ENCODE measurements around the gene KRT40.

KRT40 gene

GRCh38 chr17:40953881-40954280, 30.2 kb downstream of the KRT40 start:
- H3K36me3 ChIP-seq (ENCODE audit: control insufficient read depth, insufficient read depth, low read length) = no peaks in the 10 kb centered on the region
- no peaks in the 10 kb centered on the region for H3K9me3 ChIP-seq (ENCODE audit: control insufficient read depth, insufficient read depth, low read length)
- H3K27me3 ChIP-seq (ENCODE audit: control insufficient read depth, insufficient read depth, low read length) = no peaks in the 10 kb centered on the region
- no peak overlapping the region for H3K27ac ChIP-seq (ENCODE audit: low read length)
- no peak for DNase-seq (ENCODE audit: low read depth, low spot score)
- peaks cover 3% of the 10 kb centered on the region; the same call in 1 of the 2 replicates for H3K4me1 ChIP-seq (ENCODE audit: control insufficient read depth, insufficient read depth, low read length)
- H3K4me3 ChIP-seq (ENCODE audit: low read length) = no peak overlapping the region
- WGBS (ENCODE audit: insufficient coverage, insufficient read length) = no CpG with 5 or more reads among the region's 2 CpGs

GRCh38 chr17:40952661-40953060, 31.5 kb downstream of the KRT40 start:
- no peaks in the 10 kb centered on the region for H3K36me3 ChIP-seq (ENCODE audit: control insufficient read depth, insufficient read depth, low read length)
- no peak for DNase-seq (ENCODE audit: low read depth, low spot score)
- H3K9me3 ChIP-seq (ENCODE audit: control insufficient read depth, insufficient read depth, low read length) = no peaks in the 10 kb centered on the region
- H3K27ac ChIP-seq (ENCODE audit: low read length) = no peak overlapping the region
- no CpG with 5 or more reads among the region's 1 CpG for WGBS (ENCODE audit: insufficient coverage, insufficient read length)
- H3K27me3 ChIP-seq (ENCODE audit: control insufficient read depth, insufficient read depth, low read length) = no peaks in the 10 kb centered on the region
- no peak overlapping the region for H3K4me3 ChIP-seq (ENCODE audit: low read length)
- no peaks in the 10 kb centered on the region for H3K4me1 ChIP-seq (ENCODE audit: control insufficient read depth, insufficient read depth, low read length)

GRCh38 chr17:40952154-40952553, 32.0 kb downstream of the KRT40 start:
- Histone ChIP-seq H3K36me3 (ENCODE audit: control insufficient read depth, insufficient read depth, low read length) (no peaks in the 10 kb centered on the region), H3K27ac (ENCODE audit: low read length) (no peak overlapping the region), H3K27me3 (ENCODE audit: control insufficient read depth, insufficient read depth, low read length) (no peaks in the 10 kb centered on the region), H3K9me3 (ENCODE audit: control insufficient read depth, insufficient read depth, low read length) (no peaks in the 10 kb centered on the region), H3K4me3 (ENCODE audit: low read length) (no peak overlapping the region), H3K4me1 (ENCODE audit: control insufficient read depth, insufficient read depth, low read length) (no peaks in the 10 kb centered on the region)
- no CpG with 5 or more reads among the region's 2 CpGs for WGBS (ENCODE audit: insufficient coverage, insufficient read length)
- no peak for DNase-seq (ENCODE audit: low read depth, low spot score)

GRCh38 chr17:40951011-40951622, 33.0 kb downstream of the KRT40 start:
- Histone ChIP-seq H3K4me1 (ENCODE audit: control insufficient read depth, insufficient read depth, low read length) (no peaks in the 10 kb centered on the region), H3K9me3 (ENCODE audit: control insufficient read depth, insufficient read depth, low read length) (no peaks in the 10 kb centered on the region), H3K27ac (ENCODE audit: low read length) (no peak overlapping the region), H3K36me3 (ENCODE audit: control insufficient read depth, insufficient read depth, low read length) (no peaks in the 10 kb centered on the region), H3K27me3 (ENCODE audit: control insufficient read depth, insufficient read depth, low read length) (no peaks in the 10 kb centered on the region), H3K4me3 (ENCODE audit: low read length) (no peak overlapping the region)
- no peak for DNase-seq (ENCODE audit: low read depth, low spot score)
- WGBS (ENCODE audit: insufficient coverage, insufficient read length) = no CpG with 5 or more reads among the region's 2 CpGs

GRCh38 chr17:40950176-40950575, 34.0 kb downstream of the KRT40 start:
- Histone ChIP-seq H3K27ac (ENCODE audit: low read length) (no peak overlapping the region), H3K4me3 (ENCODE audit: low read length) (no peak overlapping the region), H3K36me3 (ENCODE audit: control insufficient read depth, insufficient read depth, low read length) (no peaks in the 10 kb centered on the region), H3K9me3 (ENCODE audit: control insufficient read depth, insufficient read depth, low read length) (no peaks in the 10 kb centered on the region), H3K27me3 (ENCODE audit: control insufficient read depth, insufficient read depth, low read length) (no peaks in the 10 kb centered on the region), H3K4me1 (ENCODE audit: control insufficient read depth, insufficient read depth, low read length) (no peaks in the 10 kb centered on the region)
- DNase-seq (ENCODE audit: low read depth, low spot score) = no peak
- no CpG with 5 or more reads among the region's 7 CpGs for WGBS (ENCODE audit: insufficient coverage, insufficient read length)

- Histone ChIP-seq H3K27ac (ENCODE audit: low read length) (no peak overlapping the region), H3K4me1 (ENCODE audit: control insufficient read depth, insufficient read depth, low read length) (no peaks in the 10 kb centered on the region), H3K36me3 (ENCODE audit: control insufficient read depth, insufficient read depth, low read length) (no peaks in the 10 kb centered on the region), H3K4me3 (ENCODE audit: low read length) (no peak overlapping the region), H3K9me3 (ENCODE audit: control insufficient read depth, insufficient read depth, low read length) (no peaks in the 10 kb centered on the region), H3K27me3 (ENCODE audit: control insufficient read depth, insufficient read depth, low read length) (no peaks in the 10 kb centered on the region)
- no peak for DNase-seq (ENCODE audit: low read depth, low spot score)
- WGBS (ENCODE audit: insufficient coverage, insufficient read length) = no CpG with 5 or more reads among the region's 10 CpGs
These were observed 34.7 kb downstream of the KRT40 start for GRCh38 chr17:40949418-40949817.

GRCh38 chr17:40947929-40948328, 36.2 kb downstream of the KRT40 start:
- DNase-seq (ENCODE audit: low read depth, low spot score) = no peak
- H3K4me3 ChIP-seq (ENCODE audit: low read length) = no peak overlapping the region
- no peaks in the 10 kb centered on the region for H3K27me3 ChIP-seq (ENCODE audit: control insufficient read depth, insufficient read depth, low read length)
- H3K9me3 ChIP-seq (ENCODE audit: control insufficient read depth, insufficient read depth, low read length) = no peaks in the 10 kb centered on the region
- no CpG with 5 or more reads among the region's 2 CpGs for WGBS (ENCODE audit: insufficient coverage, insufficient read length)
- H3K4me1 ChIP-seq (ENCODE audit: control insufficient read depth, insufficient read depth, low read length) = no peaks in the 10 kb centered on the region
- no peaks in the 10 kb centered on the region for H3K36me3 ChIP-seq (ENCODE audit: control insufficient read depth, insufficient read depth, low read length)
- H3K27ac ChIP-seq (ENCODE audit: low read length) = no peak overlapping the region

GRCh38 chr17:40945414-40945813, 38.7 kb downstream of the KRT40 start:
- DNase-seq (ENCODE audit: low read depth, low spot score) = no peak
- Histone ChIP-seq H3K4me1 (ENCODE audit: control insufficient read depth, insufficient read depth, low read length) (no peaks in the 10 kb centered on the region), H3K27ac (ENCODE audit: low read length) (no peak overlapping the region), H3K36me3 (ENCODE audit: control insufficient read depth, insufficient read depth, low read length) (no peaks in the 10 kb centered on the region), H3K27me3 (ENCODE audit: control insufficient read depth, insufficient read depth, low read length) (no peaks in the 10 kb centered on the region), H3K9me3 (ENCODE audit: control insufficient read depth, insufficient read depth, low read length) (no peaks in the 10 kb centered on the region), H3K4me3 (ENCODE audit: low read length) (no peak overlapping the region)
- no CpG with 5 or more reads among the region's 6 CpGs for WGBS (ENCODE audit: insufficient coverage, insufficient read length)

- DNase-seq (ENCODE audit: low read depth, low spot score) = no peak
- WGBS (ENCODE audit: insufficient coverage, insufficient read length) = no CpG with 5 or more reads among the region's 1 CpG
- no peak overlapping the region for H3K4me3 ChIP-seq (ENCODE audit: low read length)
These were observed 39.6 kb downstream of the KRT40 start for GRCh38 chr17:40944531-40944930.

GRCh38 chr17:40942553-40942952, 41.6 kb downstream of the KRT40 start:
- Histone ChIP-seq H3K4me3 (ENCODE audit: low read length) (no peak overlapping the region), H3K9me3 (ENCODE audit: control insufficient read depth, insufficient read depth, low read length) (no peaks in the 10 kb centered on the region), H3K4me1 (ENCODE audit: control insufficient read depth, insufficient read depth, low read length) (no peaks in the 10 kb centered on the region), H3K27ac (ENCODE audit: low read length) (no peak overlapping the region), H3K27me3 (ENCODE audit: control insufficient read depth, insufficient read depth, low read length) (no peaks in the 10 kb centered on the region), H3K36me3 (ENCODE audit: control insufficient read depth, insufficient read depth, low read length) (no peaks in the 10 kb centered on the region)
- no peak for DNase-seq (ENCODE audit: low read depth, low spot score)
- WGBS (ENCODE audit: insufficient coverage, insufficient read length) = 100% methylated on average over 3 of the region's 3 CpGs

More at GRCh38 chr17:40944531-40944930, 39.6 kb downstream of the KRT40 start:
- no peaks in the 10 kb centered on the region for H3K9me3 ChIP-seq (ENCODE audit: control insufficient read depth, insufficient read depth, low read length)
- H3K27ac ChIP-seq (ENCODE audit: low read length) = no peak overlapping the region
- no peaks in the 10 kb centered on the region for H3K36me3 ChIP-seq (ENCODE audit: control insufficient read depth, insufficient read depth, low read length)
- H3K27me3 ChIP-seq (ENCODE audit: control insufficient read depth, insufficient read depth, low read length) = no peaks in the 10 kb centered on the region
- H3K4me1 ChIP-seq (ENCODE audit: control insufficient read depth, insufficient read depth, low read length) = no peaks in the 10 kb centered on the region

- Histone ChIP-seq H3K27ac (ENCODE audit: low read length) (no peak overlapping the region), H3K4me1 (ENCODE audit: control insufficient read depth, insufficient read depth, low read length) (no peaks in the 10 kb centered on the region), H3K4me3 (ENCODE audit: low read length) (no peak overlapping the region), H3K9me3 (ENCODE audit: control insufficient read depth, insufficient read depth, low read length) (no peaks in the 10 kb centered on the region), H3K36me3 (ENCODE audit: control insufficient read depth, insufficient read depth, low read length) (no peaks in the 10 kb centered on the region), H3K27me3 (ENCODE audit: control insufficient read depth, insufficient read depth, low read length) (no peaks in the 10 kb centered on the region)
- DNase-seq (ENCODE audit: low read depth, low spot score) = no peak
- WGBS (ENCODE audit: insufficient coverage, insufficient read length) = no CpG with 5 or more reads among the region's 6 CpGs
These were observed 43.9 kb downstream of the KRT40 start for GRCh38 chr17:40940266-40940665.
